Measurements from ENCODE around the gene USP49.
A peak's percentile ranks its signal among the peaks of the same experiment; 100 is the strongest.
"Not testable (repeated sequence)": the region's sequence is repeated elsewhere in the genome, so short reads cannot be mapped to it uniquely, and the experiment has no call there.

USP49 gene

DNA sequence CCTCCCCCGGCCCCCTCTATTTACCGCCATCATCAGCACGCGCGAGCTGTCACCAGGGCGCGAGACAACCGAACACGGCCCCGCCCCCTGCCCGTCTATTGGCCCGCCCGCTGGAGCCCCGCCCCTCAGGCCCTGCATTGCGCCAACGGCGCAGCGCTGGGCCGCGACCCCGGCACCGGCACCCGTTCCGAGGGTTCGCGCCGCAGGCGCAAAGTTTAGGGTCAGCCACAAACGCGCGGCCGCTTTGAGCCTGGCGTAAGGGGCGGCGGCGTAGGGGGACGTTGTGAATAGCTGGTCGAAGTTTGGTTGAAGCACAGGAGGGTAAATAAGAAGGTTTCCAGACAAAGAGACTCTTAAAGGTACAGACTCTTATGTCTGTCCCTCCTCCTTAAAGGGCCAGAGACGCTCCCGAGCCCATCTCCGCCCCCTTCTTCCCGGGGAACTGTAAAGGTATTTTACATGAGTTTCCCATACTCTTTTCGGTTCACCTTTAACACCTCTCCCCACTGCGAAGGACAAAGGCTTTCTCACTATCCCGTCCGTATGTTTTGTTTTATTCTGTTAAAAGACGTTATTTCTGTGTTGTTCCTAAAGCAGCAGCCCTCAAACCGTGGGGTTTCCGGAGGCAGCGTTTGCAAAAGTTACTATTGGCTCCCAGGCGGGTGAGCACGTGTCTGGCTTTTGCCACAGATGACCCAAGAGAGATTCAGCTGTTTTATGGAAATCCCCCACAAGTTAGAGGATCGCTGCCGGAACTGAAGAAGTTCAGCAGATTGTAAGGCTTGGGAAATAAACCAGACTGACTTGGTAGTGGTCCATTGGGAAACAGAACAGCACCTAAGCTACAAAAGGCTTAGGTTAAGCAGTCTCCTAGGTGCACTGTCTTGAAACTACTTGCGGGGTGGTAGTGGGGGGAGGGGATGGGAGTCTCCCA, at the start of gene USP49:
Gene USP49, minus strand, starts transcription at position 76 of the 934 bp plus-strand sequence. CDS start 88,392 bp downstream, outside the sequence.
- H3K4me1 ChIP-seq (ENCODE audit: control insufficient read depth, insufficient read depth, low read length, unreplicated experiment), result peaks cover 13% of the 10 kb centered on the region
- H3K27ac ChIP-seq (ENCODE audit: low read depth, low read length), result peak within 1 kb of the TSS; percentile 66
- peak within 1 kb of the TSS; percentile 93 for H2AFZ ChIP-seq (ENCODE audit: low read length, unreplicated experiment)
- H3K36me3 ChIP-seq (ENCODE audit: insufficient read depth, low read length), result no peaks in the 10 kb centered on the region
- no peaks in the 10 kb centered on the region for H3K79me2 ChIP-seq (ENCODE audit: control insufficient read depth, insufficient read depth, low read length, unreplicated experiment)
- H3K4me3 ChIP-seq (ENCODE audit: low read depth, low read length), result peak within 1 kb of the TSS; percentile 86
- H3K27me3 ChIP-seq (ENCODE audit: insufficient read depth, low read length), result no peaks in the 10 kb centered on the region

DNA sequence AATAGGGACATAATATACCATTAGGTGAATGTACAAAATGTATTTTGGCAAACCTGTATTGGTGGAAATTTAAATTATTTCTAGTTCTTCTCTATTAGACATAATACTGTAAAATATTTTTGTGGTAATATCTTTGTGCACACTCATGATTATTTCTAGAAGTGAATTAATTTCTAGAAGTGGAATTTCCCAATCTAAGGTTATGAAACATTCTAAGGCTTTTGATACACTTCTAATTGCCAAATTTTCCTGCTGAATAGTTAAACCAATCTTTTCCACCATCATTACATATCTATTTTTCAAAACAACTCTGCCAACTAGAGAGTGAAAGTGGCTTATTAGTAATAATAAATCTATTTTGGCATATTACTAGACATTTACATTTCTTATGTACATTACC, 48.3 kb upstream of the USP49 start:
- Histone ChIP-seq H2AFZ (ENCODE audit: low read length, unreplicated experiment) (no peak overlapping the region), H3K36me3 (ENCODE audit: insufficient read depth, low read length) (no peaks in the 10 kb centered on the region), H3K79me2 (ENCODE audit: control insufficient read depth, insufficient read depth, low read length, unreplicated experiment) (peaks cover 41% of the 10 kb centered on the region), H3K4me3 (ENCODE audit: low read depth, low read length) (no peak overlapping the region), H3K27ac (ENCODE audit: low read depth, low read length) (peak overlapping the region; percentile 42), H3K4me1 (ENCODE audit: control insufficient read depth, insufficient read depth, low read length, unreplicated experiment) (peaks cover 27% of the 10 kb centered on the region), H3K27me3 (ENCODE audit: insufficient read depth, low read length) (no peaks in the 10 kb centered on the region)

- Histone ChIP-seq H3K27ac (ENCODE audit: low read depth, low read length) (peak overlapping the region; percentile 54), H3K4me1 (ENCODE audit: control insufficient read depth, insufficient read depth, low read length, unreplicated experiment) (peaks cover 33% of the 10 kb centered on the region)
- not testable (repeated sequence) for H2AFZ ChIP-seq (ENCODE audit: low read length, unreplicated experiment)
Measured at GRCh38 chr6:41942882-41943281, 47.7 kb upstream of the USP49 start.

GRCh38 chr6:41942067-41942851, 47.1 kb upstream of the USP49 start:
- peaks cover 50% of the 10 kb centered on the region for H3K79me2 ChIP-seq (ENCODE audit: control insufficient read depth, insufficient read depth, low read length, unreplicated experiment)
- peak overlapping the region; percentile 99 for H3K4me3 ChIP-seq (ENCODE audit: low read depth, low read length)
- no peaks in the 10 kb centered on the region for H3K36me3 ChIP-seq (ENCODE audit: insufficient read depth, low read length)
- H2AFZ ChIP-seq (ENCODE audit: low read length, unreplicated experiment), result peak overlapping the region; percentile 1
- H3K27me3 ChIP-seq (ENCODE audit: insufficient read depth, low read length), result no peaks in the 10 kb centered on the region
- H3K4me1 ChIP-seq (ENCODE audit: control insufficient read depth, insufficient read depth, low read length, unreplicated experiment), result peaks cover 39% of the 10 kb centered on the region
- peak overlapping the region; percentile 54 for H3K27ac ChIP-seq (ENCODE audit: low read depth, low read length)

More at GRCh38 chr6:41942882-41943281, 47.7 kb upstream of the USP49 start:
- H3K4me3 ChIP-seq (ENCODE audit: low read depth, low read length); H3K36me3 ChIP-seq (ENCODE audit: insufficient read depth, low read length); H3K27me3 ChIP-seq (ENCODE audit: insufficient read depth, low read length): not testable (repeated sequence)
- peaks cover 46% of the 10 kb centered on the region for H3K79me2 ChIP-seq (ENCODE audit: control insufficient read depth, insufficient read depth, low read length, unreplicated experiment)

DNA sequence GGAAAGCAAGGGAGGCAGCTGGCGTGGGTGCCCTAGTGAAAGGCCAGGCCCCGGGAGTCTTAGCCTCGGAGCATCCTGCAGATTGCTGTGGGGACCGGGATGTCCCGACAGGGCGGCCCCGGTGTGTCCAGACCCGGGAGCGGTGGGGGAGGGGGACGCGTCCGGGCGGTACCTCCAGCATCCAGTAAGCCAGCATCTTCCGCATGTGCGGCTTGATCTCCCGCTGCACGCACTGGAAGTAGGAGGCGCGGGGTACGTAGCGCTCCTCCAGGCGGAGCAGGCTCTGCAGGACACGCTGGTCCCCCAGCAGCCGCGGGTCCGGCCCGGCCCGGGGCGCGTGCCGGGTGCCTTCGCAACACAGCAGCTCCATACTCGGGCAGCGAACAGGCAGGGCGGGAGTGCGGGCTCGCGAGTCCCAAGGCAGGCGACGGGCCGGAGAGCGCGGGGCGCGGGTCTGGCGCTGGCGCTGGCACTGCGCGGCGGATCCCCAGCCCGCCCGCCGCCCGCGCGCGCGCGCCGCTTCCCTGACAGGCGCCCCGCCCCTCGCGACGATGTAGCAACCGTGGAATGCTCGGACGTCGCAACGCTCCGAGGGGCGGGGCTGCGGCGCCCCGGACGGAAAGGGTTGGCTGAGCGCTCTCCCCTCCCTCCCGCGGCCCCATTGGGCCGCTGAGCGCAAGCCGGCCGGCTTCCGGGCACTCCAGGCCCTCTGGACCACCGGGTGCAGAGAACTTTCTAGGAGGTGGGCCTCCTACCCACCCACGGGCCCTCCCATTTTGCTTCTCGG, 46.3 kb upstream of the USP49 start, which contains the start of gene CCND3:
Gene CCND3, minus strand, starts transcription at position 529 of the 787 bp plus-strand sequence. Its CDS starts 159 bp downstream, at position 370.
- Histone ChIP-seq H3K79me2 (ENCODE audit: control insufficient read depth, insufficient read depth, low read length, unreplicated experiment) (peaks cover 56% of the 10 kb centered on the region), H3K27me3 (ENCODE audit: insufficient read depth, low read length) (no peaks in the 10 kb centered on the region), H3K4me1 (ENCODE audit: control insufficient read depth, insufficient read depth, low read length, unreplicated experiment) (peaks cover 47% of the 10 kb centered on the region), H3K4me3 (ENCODE audit: low read depth, low read length) (peak within 1 kb of the TSS; percentile 99), H3K36me3 (ENCODE audit: insufficient read depth, low read length) (peaks cover 4% of the 10 kb centered on the region; the same call in 1 of the 2 replicates), H2AFZ (ENCODE audit: low read length, unreplicated experiment) (peak within 1 kb of the TSS; percentile 53), H3K27ac (ENCODE audit: low read depth, low read length) (peak within 1 kb of the TSS; percentile 63)

DNA sequence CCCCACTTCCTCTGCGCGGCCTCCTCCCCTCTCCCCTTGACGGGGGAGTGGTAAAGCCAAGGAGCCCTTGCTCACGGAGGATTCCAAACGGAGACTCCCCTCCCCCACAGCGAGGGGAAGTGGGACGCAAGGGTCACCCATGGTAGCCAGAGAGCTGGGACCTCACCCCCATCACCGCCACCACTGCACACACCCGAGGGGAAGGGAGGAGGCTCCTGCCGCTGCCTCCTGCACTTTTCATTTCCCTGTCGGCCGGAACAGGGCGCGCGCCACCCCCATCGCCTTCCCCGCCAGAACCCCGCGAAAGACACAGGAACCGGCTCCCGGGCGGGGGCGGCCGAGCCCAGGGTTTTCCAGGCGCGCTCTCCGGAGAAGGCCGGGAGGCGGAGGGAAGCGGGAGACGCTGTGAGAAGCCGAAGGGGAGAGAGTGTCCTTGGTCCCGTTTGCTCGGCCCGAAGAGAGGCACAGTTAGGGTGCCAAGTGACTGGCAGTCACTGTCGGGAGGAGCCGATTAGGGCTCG, 45.6 kb upstream of the USP49 start:
- Histone ChIP-seq H2AFZ (ENCODE audit: low read length, unreplicated experiment) (peak overlapping the region; percentile 53), H3K4me3 (ENCODE audit: low read depth, low read length) (peak overlapping the region; percentile 99), H3K27ac (ENCODE audit: low read depth, low read length) (peak overlapping the region; percentile 63), H3K36me3 (ENCODE audit: insufficient read depth, low read length) (peaks cover 4% of the 10 kb centered on the region; the same call in 1 of the 2 replicates), H3K79me2 (ENCODE audit: control insufficient read depth, insufficient read depth, low read length, unreplicated experiment) (peaks cover 58% of the 10 kb centered on the region), H3K4me1 (ENCODE audit: control insufficient read depth, insufficient read depth, low read length, unreplicated experiment) (peaks cover 52% of the 10 kb centered on the region), H3K27me3 (ENCODE audit: insufficient read depth, low read length) (no peaks in the 10 kb centered on the region)

GRCh38 chr6:41939848-41940758, 44.9 kb upstream of the USP49 start:
- Histone ChIP-seq H2AFZ (ENCODE audit: low read length, unreplicated experiment) (no peak overlapping the region), H3K27me3 (ENCODE audit: insufficient read depth, low read length) (no peaks in the 10 kb centered on the region), H3K4me3 (ENCODE audit: low read depth, low read length) (peak overlapping the region; percentile 99), H3K79me2 (ENCODE audit: control insufficient read depth, insufficient read depth, low read length, unreplicated experiment) (peaks cover 65% of the 10 kb centered on the region), H3K36me3 (ENCODE audit: insufficient read depth, low read length) (peaks cover 12% of the 10 kb centered on the region; the same call in 1 of the 2 replicates), H3K27ac (ENCODE audit: low read depth, low read length) (peak overlapping the region; percentile 63), H3K4me1 (ENCODE audit: control insufficient read depth, insufficient read depth, low read length, unreplicated experiment) (peaks cover 59% of the 10 kb centered on the region)

- Histone ChIP-seq H3K4me1 (ENCODE audit: control insufficient read depth, insufficient read depth, low read length, unreplicated experiment) (peaks cover 67% of the 10 kb centered on the region), H3K79me2 (ENCODE audit: control insufficient read depth, insufficient read depth, low read length, unreplicated experiment) (peaks cover 62% of the 10 kb centered on the region), H2AFZ (ENCODE audit: low read length, unreplicated experiment) (no peak overlapping the region)
Measured at GRCh38 chr6:41939176-41939847, 44.1 kb upstream of the USP49 start.

More at GRCh38 chr6:41939176-41939847, 44.1 kb upstream of the USP49 start:
- H3K36me3 ChIP-seq (ENCODE audit: insufficient read depth, low read length), result peaks cover 16% of the 10 kb centered on the region; the same call in 1 of the 2 replicates
- peak overlapping the region; percentile 99 for H3K4me3 ChIP-seq (ENCODE audit: low read depth, low read length)
- no peaks in the 10 kb centered on the region for H3K27me3 ChIP-seq (ENCODE audit: insufficient read depth, low read length)
- peak overlapping the region; percentile 63 for H3K27ac ChIP-seq (ENCODE audit: low read depth, low read length)

All from ACC112 (cell line).